ENCODE data around the gene EMP3.

Gene EMP3

GRCh38 chr19:48318286-48318987 lies 6.9 kb upstream of the EMP3 start:
- DNase-seq, result no peak

- DNase-seq, result peak; percentile 64
These were observed 5.5 kb upstream of the EMP3 start for GRCh38 chr19:48319647-48320541.

- peak; percentile 95 for DNase-seq
These were observed 4.1 kb upstream of the EMP3 start for GRCh38 chr19:48321372-48321621.

- DNase-seq, result peak; percentile 96
These were observed 3.4 kb upstream of the EMP3 start for GRCh38 chr19:48321622-48322591.

GRCh38 chr19:48329167-48329891 lies 4.0 kb downstream of the EMP3 start:
- peak; percentile 27 for DNase-seq

- DNase-seq, result peak; percentile 78
These were observed 4.8 kb downstream of the EMP3 start for GRCh38 chr19:48330012-48330681.

- no peak for DNase-seq
These were observed 7.0 kb downstream of the EMP3 start for GRCh38 chr19:48332351-48332661.

GRCh38 chr19:48332662-48333466 lies 7.5 kb downstream of the EMP3 start:
- DNase-seq, result peak; percentile 93

- peak; percentile 92 for DNase-seq
These were observed 8.4 kb downstream of the EMP3 start for GRCh38 chr19:48333467-48334384.

GRCh38 chr19:48338253-48338755 lies 13.0 kb downstream of the EMP3 start:
- no peak for DNase-seq

- DNase-seq, result no peak
These were observed 13.6 kb downstream of the EMP3 start for GRCh38 chr19:48338802-48339503.

- no peak for DNase-seq
These were observed 15.6 kb downstream of the EMP3 start for GRCh38 chr19:48340995-48341394.

- DNase-seq, result no peak
These were observed 16.4 kb downstream of the EMP3 start for GRCh38 chr19:48341515-48342413.

- no peak for DNase-seq
These were observed 17.0 kb downstream of the EMP3 start for GRCh38 chr19:48342414-48342738.

GRCh38 chr19:48342841-48343540 lies 17.6 kb downstream of the EMP3 start:
- DNase-seq, result no peak

- no peak for DNase-seq
These were observed 19.5 kb downstream of the EMP3 start for GRCh38 chr19:48344892-48345291.

- DNase-seq, result no peak
These were observed 20.8 kb downstream of the EMP3 start for GRCh38 chr19:48346191-48346590.

- DNase-seq, result no peak
These were observed 22.7 kb downstream of the EMP3 start for GRCh38 chr19:48348045-48348444.

Measured in stimulated activated naive CD4-positive, alpha-beta T cell treated with Interleukin-2 at 50 U/mL for 16 hours (primary cell).